Small intestine (tissue), 7 donors: ENCODE results near the gene TSPAN18. TPM values are rescaled to one million over a fixed set of nuclear protein-coding genes. Genes with fewer than 3 reads are reported as not detected.
"Not testable (repeated sequence)": the region's sequence is repeated elsewhere in the genome, so short reads cannot be mapped to it uniquely, and the experiment has no call there.

Experiments
- DNase-seq, 2 donors: peaks; one replicate each; pipeline versions ENCODE4 v3.0.0 to v3.0.0-alpha.2; 2013
- FAIRE-seq: peaks from 2 replicates; lab custom pipeline; 2012; peaks lifted over from hg19 to GRCh38; lab: Jason Lieb, UNC
- H3K27ac ChIP-seq, 3 donors: one replicate each; pipeline ENCODE4 v1.5.1; 2013; ENCODE audit warnings: low read length in 2 of 3, mild to moderate bottlenecking in 2 of 3, control low read depth in 1 of 3, inconsistent platforms in 1 of 3, low read depth in 1 of 3, moderate library complexity in 1 of 3
- H3K27me3 ChIP-seq, 3 donors: one replicate each; pipeline ENCODE4 v1.6.1; 2013; ENCODE audit warnings: low read length in 3 of 3, inconsistent platforms in 1 of 3; ENCODE audit not compliant: control insufficient read depth in 3 of 3, insufficient read depth in 3 of 3
- H3K36me3 ChIP-seq, 3 donors: one replicate each; pipeline ENCODE4 v1.6.1; 2013; ENCODE audit warnings: low read length in 3 of 3, inconsistent platforms in 1 of 3, low read depth in 1 of 3, mild to moderate bottlenecking in 1 of 3, moderate library complexity in 1 of 3; ENCODE audit not compliant: control insufficient read depth in 3 of 3, insufficient read depth in 2 of 3
- H3K4me1 ChIP-seq, 3 donors: one replicate each; pipeline ENCODE4 v1.6.1; 2013; ENCODE audit warnings: low read length in 2 of 3, inconsistent platforms in 1 of 3, low read depth in 1 of 3, mild to moderate bottlenecking in 1 of 3, moderate library complexity in 1 of 3; ENCODE audit not compliant: control insufficient read depth in 3 of 3, insufficient read depth in 2 of 3
- H3K4me3 ChIP-seq, 3 donors: one replicate each; pipeline ENCODE4 v1.5.1; 2013; ENCODE audit warnings: low read length in 3 of 3, control low read depth in 1 of 3, inconsistent platforms in 1 of 3, low read depth in 1 of 3, mild to moderate bottlenecking in 1 of 3, moderate library complexity in 1 of 3
- H3K9me3 ChIP-seq, 2 donors: one replicate each; pipeline ENCODE4 v1.6.1; 2013; ENCODE audit warnings: low read depth in 1 of 2, low read length in 1 of 2; ENCODE audit not compliant: control insufficient read depth in 2 of 2, insufficient read depth in 1 of 2
- whole genome bisulfite sequencing, 3 donors: extraction: QIAGEN DNeasy Blood & Tissue Kit; methylation state at CpG; one replicate each; pipeline ENCODE4 v1.1.7; 2013; 5-methylcytosine and 5-hydroxymethylcytosine counted together
- polyA plus RNA-seq, 4 donors: library from polyadenylated mRNA; stranded (reverse) in 3 of 4; unstranded in 1 of 4; fragments of 200-250 nt in 3 of 4; fragments of 120-200 nt in 1 of 4; gene quantifications; one replicate each; pipeline versions ENCODE4 v1.2.1 to v1.2.3, GENCODE V29; 2013
- donor health status: healthy with polysubstance abuse.
- donor health status: control.
- donor health status: control.
- donor health status: Bipolar disorder and iron deficiency.
- donor health status: healthy.

TSPAN18 gene
- polyA plus RNA-seq, 4 donors, result 1.1 to 45.2 (median 8.8) TPM; not detected in 1

DNA sequence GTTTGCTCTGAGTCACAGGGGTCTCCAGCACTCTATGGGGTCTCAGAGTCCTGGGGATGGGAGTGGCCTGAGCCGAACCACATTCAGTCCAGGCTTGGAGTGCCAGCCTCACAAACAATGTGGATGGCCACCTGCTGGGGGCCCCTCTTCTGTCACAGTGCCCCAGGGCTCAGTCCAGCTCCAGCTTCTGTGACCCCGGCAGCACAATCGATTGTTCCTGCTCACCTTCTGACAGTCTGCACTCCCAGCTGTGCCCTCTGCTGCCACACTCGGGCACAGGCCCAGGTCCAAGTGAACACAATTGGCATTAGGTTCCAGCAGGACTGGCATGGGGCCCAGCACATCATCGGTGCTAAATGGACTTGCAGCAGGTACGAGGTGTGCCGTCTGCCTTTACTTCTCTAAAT is 139.1 kb downstream of the TSPAN18 start:
- H3K27ac ChIP-seq, result no peak overlapping the region
- no peak overlapping the region for H3K4me3 ChIP-seq
- H3K27me3 ChIP-seq, result no peaks in the 10 kb centered on the region
- peaks cover 0 to 41% (median 0%) of the 10 kb centered on the region in 3 donors for H3K36me3 ChIP-seq
- WGBS, 3 donors, result 20 to 52% (median 34%) methylated on average over 7 of the region's 7 CpGs
- H3K9me3 ChIP-seq, result no peaks in the 10 kb centered on the region
- FAIRE-seq, result no peak
- peak in 1 of 2 donors; percentile 63 for DNase-seq
- H3K4me1 ChIP-seq, result peaks cover 5 to 14% (median 7%) of the 10 kb centered on the region in 3 donors

DNA sequence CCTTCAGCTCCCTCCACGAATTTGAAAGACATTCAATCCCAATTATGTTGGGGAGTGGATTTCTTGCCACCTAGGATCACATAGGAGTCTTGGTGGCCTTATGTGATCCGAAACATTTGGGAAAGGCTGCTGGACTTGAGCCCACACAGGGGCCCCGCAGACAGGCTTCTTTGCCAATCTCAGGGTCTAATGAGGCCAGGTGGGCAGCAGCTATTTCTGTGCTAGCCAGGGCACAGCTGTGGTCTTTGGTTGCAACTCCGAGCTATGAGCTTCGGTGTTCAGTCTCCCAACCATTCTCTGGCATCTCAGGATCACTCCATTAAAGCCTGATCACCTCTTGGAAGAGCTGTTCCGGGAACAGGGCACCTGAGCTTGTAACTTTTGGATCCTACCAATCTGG is 139.5 kb downstream of the TSPAN18 start:
- peaks cover 0 to 38% (median 0%) of the 10 kb centered on the region in 3 donors for H3K36me3 ChIP-seq
- DNase-seq, result no peak
- no peaks in the 10 kb centered on the region for H3K9me3 ChIP-seq
- H3K4me3 ChIP-seq, result no peak overlapping the region
- no peaks in the 10 kb centered on the region for H3K27me3 ChIP-seq
- H3K4me1 ChIP-seq, result peaks cover 5 to 14% (median 7%) of the 10 kb centered on the region in 3 donors
- 62 to 83% (median 69%) methylated on average over 6 of the region's 6 CpGs for WGBS, 3 donors
- H3K27ac ChIP-seq, result no peak overlapping the region
- FAIRE-seq, result no peak

DNA sequence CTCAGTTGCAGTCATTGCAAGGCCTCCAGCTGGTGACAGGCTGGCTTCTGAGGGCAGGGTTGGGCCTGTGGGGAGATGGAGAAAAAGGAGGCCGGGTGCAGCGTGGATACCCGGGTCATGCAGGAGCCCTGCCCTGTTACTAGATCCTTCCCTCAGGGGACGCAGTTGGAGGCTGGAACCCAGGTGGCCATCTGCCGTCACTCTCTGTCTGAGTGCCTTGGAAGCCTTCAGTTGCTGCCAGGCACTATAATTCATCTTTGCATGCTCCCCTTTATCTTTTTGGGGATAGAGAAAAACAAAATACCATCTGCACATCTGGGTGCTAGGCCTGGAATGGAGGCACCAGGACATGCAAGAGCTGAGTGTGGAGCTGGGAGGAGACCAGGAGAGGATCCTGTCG is 141.3 kb downstream of the TSPAN18 start:
- no peaks in the 10 kb centered on the region for H3K27me3 ChIP-seq
- no peaks in the 10 kb centered on the region for H3K9me3 ChIP-seq
- H3K27ac ChIP-seq, result no peak overlapping the region
- no peak overlapping the region for H3K4me3 ChIP-seq
- H3K4me1 ChIP-seq, result peaks cover 0 to under 1% (median 0%) of the 10 kb centered on the region in 3 donors
- FAIRE-seq, result no peak
- H3K36me3 ChIP-seq, result peaks cover 0 to 36% (median 0%) of the 10 kb centered on the region in 3 donors
- WGBS, 3 donors, result 92 to 95% (median 92%) methylated on average over 6 of the region's 6 CpGs
- no peak for DNase-seq

DNA sequence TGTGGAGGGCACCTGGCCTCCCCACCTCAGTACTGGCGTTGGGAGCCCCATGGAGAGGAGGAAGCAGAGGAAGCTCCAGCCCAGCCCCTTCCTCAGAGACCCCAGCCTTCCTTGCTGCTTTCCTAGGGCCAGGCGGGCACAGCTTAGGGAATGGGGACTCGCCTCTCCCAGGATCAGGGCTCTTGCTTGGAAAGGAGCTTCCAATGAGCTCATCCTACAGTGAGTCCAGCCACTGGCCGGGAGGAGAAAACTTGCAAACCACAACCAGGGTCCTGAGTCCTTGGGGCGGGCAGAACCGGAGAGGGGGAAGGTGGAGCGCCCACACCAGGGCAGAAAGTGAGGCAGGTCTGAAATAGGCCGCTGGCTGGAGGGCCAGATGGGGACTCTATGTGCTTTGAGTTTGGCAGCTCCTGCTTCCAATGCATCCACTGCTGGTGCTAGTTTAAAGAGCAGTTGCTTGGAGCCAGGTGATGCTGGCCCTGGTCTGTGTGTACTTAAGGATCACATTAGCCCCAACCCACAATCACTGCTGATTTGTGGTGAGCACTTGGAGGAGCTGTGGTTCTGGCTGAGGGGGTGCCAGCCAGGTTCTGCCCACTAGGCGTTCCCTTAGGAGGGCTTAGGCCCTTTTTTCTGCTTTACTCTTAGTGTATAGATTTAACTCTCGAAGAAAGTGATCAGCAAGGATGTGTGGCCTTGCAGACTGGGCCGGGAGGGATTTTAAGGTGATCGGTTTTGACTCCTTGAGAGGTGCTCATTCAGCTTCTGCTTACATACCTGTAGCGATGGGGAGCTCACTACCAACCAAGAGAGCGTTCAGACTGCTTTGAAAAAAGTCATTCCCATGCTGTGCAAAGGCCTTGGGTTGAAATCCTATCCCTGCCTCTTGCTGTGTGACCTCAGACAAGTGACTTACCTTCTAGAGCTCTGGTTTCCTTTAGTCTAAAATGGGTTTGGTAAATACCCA is 142.0 kb downstream of the TSPAN18 start:
- WGBS, 3 donors, result 89 to 95% (median 93%) methylated on average over 13 to 14 of the region's 14 CpGs
- H3K27ac ChIP-seq, result no peak overlapping the region
- DNase-seq (no peak), FAIRE-seq (no peak)
- H3K4me3 ChIP-seq, result no peak overlapping the region
- no peaks in the 10 kb centered on the region for H3K27me3 ChIP-seq
- H3K9me3 ChIP-seq, result no peaks in the 10 kb centered on the region
- peaks cover 0 to 35% (median 0%) of the 10 kb centered on the region in 3 donors for H3K36me3 ChIP-seq
- H3K4me1 ChIP-seq, result no peaks in the 10 kb centered on the region

DNA sequence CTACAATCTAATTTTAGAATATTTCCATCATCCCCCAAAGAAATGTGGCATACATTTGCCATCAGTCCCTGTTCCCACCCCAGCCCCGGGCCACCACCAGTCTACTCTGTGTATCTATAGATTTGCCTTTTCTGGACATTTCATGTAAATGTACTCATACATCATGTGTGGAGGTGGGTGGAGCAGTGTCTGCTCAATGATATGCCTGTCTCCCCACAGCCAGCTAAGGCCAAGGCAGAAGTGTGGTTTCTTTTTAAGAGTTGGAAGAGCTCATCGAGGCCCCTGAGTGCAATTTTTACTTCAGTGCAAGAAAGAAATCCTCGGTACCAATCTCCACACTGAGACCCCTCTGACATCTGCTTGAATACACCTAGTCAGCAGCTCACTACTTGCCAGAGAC is 143.4 kb downstream of the TSPAN18 start:
- FAIRE-seq (no peak), DNase-seq (no peak)
- no peak overlapping the region for H3K27ac ChIP-seq
- no peaks in the 10 kb centered on the region for H3K4me1 ChIP-seq
- no peaks in the 10 kb centered on the region for H3K9me3 ChIP-seq
- 72 to 83% (median 80%) methylated on average over 3 of the region's 3 CpGs for WGBS, 3 donors
- no peak overlapping the region for H3K4me3 ChIP-seq
- no peaks in the 10 kb centered on the region for H3K27me3 ChIP-seq
- H3K36me3 ChIP-seq, result peaks cover 0 to 43% (median 0%) of the 10 kb centered on the region in 3 donors

DNA sequence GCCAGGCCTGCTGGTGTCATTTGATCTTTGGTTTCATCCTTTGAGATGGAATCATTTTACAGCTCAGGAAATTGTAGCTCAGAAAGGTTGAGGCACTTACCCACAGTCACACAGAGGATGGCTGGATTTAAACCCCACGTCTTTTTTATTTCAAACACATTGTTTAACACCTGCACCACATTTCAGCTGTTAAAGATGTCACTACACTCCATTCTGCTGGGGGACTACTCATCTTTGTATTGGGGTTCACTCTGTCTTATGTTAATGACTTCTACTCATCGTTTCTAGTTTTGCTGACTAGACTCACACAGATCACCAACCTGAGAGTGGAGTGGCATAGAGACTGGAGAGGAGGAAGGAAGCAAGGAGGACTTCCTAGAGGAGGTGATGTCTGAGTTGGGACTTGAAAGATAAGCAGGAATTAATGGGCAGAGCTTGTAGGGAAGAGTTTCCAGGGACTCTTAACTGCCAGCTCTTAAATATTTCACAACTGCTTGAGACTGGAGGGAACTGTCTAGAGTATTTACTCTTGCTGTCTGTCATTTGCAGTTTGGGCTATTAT is 143.9 kb downstream of the TSPAN18 start:
- no peak for DNase-seq
- peaks cover 0 to 44% (median 0%) of the 10 kb centered on the region in 3 donors for H3K36me3 ChIP-seq
- H3K4me3 ChIP-seq, result no peak overlapping the region
- whole genome bisulfite sequencing, 3 donors, result 76 to 87% (median 80%) methylated on average over 2 of the region's 2 CpGs
- H3K9me3 ChIP-seq, result no peaks in the 10 kb centered on the region
- H3K27ac ChIP-seq, result no peak overlapping the region
- no peaks in the 10 kb centered on the region for H3K27me3 ChIP-seq
- no peak for FAIRE-seq
- H3K4me1 ChIP-seq, result no peaks in the 10 kb centered on the region

DNA sequence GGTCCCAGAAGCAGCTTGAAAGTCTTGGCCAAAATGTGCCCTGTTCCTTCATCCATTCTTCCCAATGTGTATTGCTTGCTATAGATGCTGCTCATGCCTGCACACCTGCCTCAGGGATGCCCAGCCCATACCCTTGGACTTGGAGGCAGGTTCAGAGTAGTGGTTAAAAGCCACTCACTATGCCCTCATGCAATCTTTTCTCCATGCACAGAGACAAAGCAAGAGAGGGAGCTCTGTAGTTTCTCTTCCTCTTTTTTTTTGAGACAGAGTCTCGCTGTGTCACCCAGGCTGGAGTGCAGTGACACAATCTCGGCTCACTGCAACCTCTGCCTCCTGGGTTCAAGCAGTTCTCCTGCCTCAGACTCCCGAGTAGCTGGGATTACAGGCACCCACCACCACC is 144.9 kb downstream of the TSPAN18 start:
- H3K9me3 ChIP-seq, FAIRE-seq, H3K27me3 ChIP-seq, H3K4me3 ChIP-seq, H3K27ac ChIP-seq, DNase-seq, H3K4me1 ChIP-seq: not testable (repeated sequence)
- 76 to 85% (median 81%) methylated on average over 3 of the region's 3 CpGs for whole genome bisulfite sequencing, 3 donors
- H3K36me3 ChIP-seq, result peaks cover 0 to 44% (median 0%) of the 10 kb centered on the region in 3 donors

DNA sequence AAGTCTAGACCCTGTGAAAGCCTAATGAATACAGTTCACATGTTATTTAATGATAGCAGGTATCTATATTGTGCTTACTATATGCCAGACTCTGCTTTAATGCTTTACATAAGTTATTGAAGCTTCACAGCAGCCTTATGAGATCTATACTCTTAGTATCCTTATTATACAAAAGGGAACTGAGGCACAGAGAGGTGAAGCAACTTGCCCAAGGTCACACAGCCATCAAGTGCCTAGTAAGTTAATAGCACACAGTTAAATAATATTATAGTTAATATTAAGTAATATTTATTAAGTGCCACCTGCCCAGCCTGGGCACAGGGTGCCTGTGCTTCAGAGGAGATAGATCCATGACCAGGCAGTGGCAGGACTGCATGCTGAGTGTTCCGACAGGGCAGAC is 145.8 kb downstream of the TSPAN18 start:
- 95 to 100% (median 100%) methylated on average over 1 of the region's 1 CpG for WGBS, 3 donors
- no peak for FAIRE-seq
- H3K4me1 ChIP-seq, result peaks cover 0 to under 1% (median 0%) of the 10 kb centered on the region in 3 donors

More for the DNA sequence above, 145.8 kb downstream of the TSPAN18 start:
- Histone ChIP-seq H3K4me3 (no peak overlapping the region), H3K27ac (no peak overlapping the region), H3K36me3 (peaks cover 0 to 44% (median 0%) of the 10 kb centered on the region in 3 donors), H3K27me3 (no peaks in the 10 kb centered on the region), H3K9me3 (no peaks in the 10 kb centered on the region)
- no peak for DNase-seq
